HepG2 (cell line): ENCODE measurements around the gene AHRR. TPM values are rescaled to one million over a fixed set of nuclear protein-coding genes. Genes with fewer than 3 reads are reported as not detected.
"Not testable (repeated sequence)": the region's sequence is repeated elsewhere in the genome, so short reads cannot be mapped to it uniquely, and the experiment has no call there.

Experiments
- ATAC-seq: fragments of 200-7000 bp; cut with Tn5 transposase; 3 replicates; pipeline ENCODE4 v1.9.1; 2020; ENCODE audit warnings: mild to moderate bottlenecking, moderate library complexity
- BruUV-seq: library from RNA; stranded (reverse); fragments of 400-500 nt; replicated peaks from 2 replicates; lab custom pipeline; 2021; lab: Mats Ljungman, UMichigan
- CTCF ChIA-PET: fragments of 300-600 bp; formaldehyde crosslinking; extraction: SDS; loops from one replicate; lab custom pipeline; 2021; ENCODE audit warnings: low total read pairs, inconsistent platforms, low intra/inter-chr PET ratio; lab: Yijun Ruan, JAX
- POLR2A ChIA-PET: fragments of 350-600 bp; sonication (Branson Sonifier 250); formaldehyde crosslinking; loops from one replicate; lab custom pipeline; 2020; ENCODE audit warnings: antibody characterized with exemption, inconsistent platforms; lab: Yijun Ruan, JAX
- DNase-seq: peaks from one replicate; pipeline ENCODE4 v3.0.0-alpha.2; 2015; ENCODE audit warnings: low spot score
- FAIRE-seq: peaks from 3 replicates; lab custom pipeline; 2011; peaks lifted over from hg19 to GRCh38; lab: Jason Lieb, UNC
- H2AFZ ChIP-seq: one replicate; pipeline ENCODE4 v1.6.1; 2011; ENCODE audit warnings: low read length, inconsistent platforms
- H3K27ac ChIP-seq: fragments of 300-600 bp; 3 replicates; pipeline ENCODE4 v1.8.0; 2011; ENCODE audit warnings: mixed run types, mild to moderate bottlenecking, mixed read lengths, low read length, inconsistent platforms; ENCODE audit not compliant: insufficient read depth; ENCODE audit errors: extremely low read length
- H3K27me3 ChIP-seq, 2 experiments: fragments of 200-600 bp in 1 of 2; 2 replicates in 1 of 2; 3 replicates in 1 of 2; pipeline versions ENCODE4 v1.6.0 to v1.8.0; 2011; ENCODE audit warnings: low read length in 2 of 2, mild to moderate bottlenecking in 2 of 2, moderate library complexity in 2 of 2, inconsistent platforms in 1 of 2; ENCODE audit not compliant: insufficient read depth in 2 of 2, control insufficient read depth in 1 of 2
- H3K36me3 ChIP-seq, 2 experiments: fragments of 200-600 bp in 1 of 2; replicated peaks in 1 of 2; 2 replicates in 1 of 2; 3 replicates in 1 of 2; pipeline versions ENCODE4 v1.5.1 to v1.8.0; 2011; ENCODE audit warnings: low read length in 2 of 2, inconsistent platforms in 1 of 2; ENCODE audit not compliant: insufficient read depth in 2 of 2, control insufficient read depth in 1 of 2
- H3K4me1 ChIP-seq: 2 replicates; pipeline ENCODE4 v1.5.1; 2012; ENCODE audit warnings: low read length, inconsistent platforms; ENCODE audit not compliant: insufficient read depth
- H3K4me2 ChIP-seq: 2 replicates; pipeline ENCODE4 v1.6.0; 2011; ENCODE audit warnings: low read depth, low read length, inconsistent platforms
- H3K4me3 ChIP-seq, 3 experiments: fragments of 200-600 bp in 1 of 3; sonication (generic), shearing (Covaris generic) in 1 of 3; replicated peaks in 1 of 3; 2 replicates each; pipeline ENCODE4 v1.5.1; 2011 to 2016; ENCODE audit warnings: low read length in 3 of 3, inconsistent platforms in 2 of 3, low read depth in 2 of 3, mild to moderate bottlenecking in 2 of 3, control low read depth in 1 of 3, mixed read lengths in 1 of 3; ENCODE audit not compliant: insufficient read depth in 1 of 3
- H3K79me2 ChIP-seq: one replicate; pipeline ENCODE4 v1.6.1; 2011; ENCODE audit warnings: low read length, inconsistent platforms; ENCODE audit not compliant: insufficient read depth
- H3K9ac ChIP-seq: 2 replicates; pipeline ENCODE4 v1.6.0; 2011; ENCODE audit warnings: mild to moderate bottlenecking, low read depth, low read length, inconsistent platforms; ENCODE audit not compliant: insufficient read depth
- H3K9me3 ChIP-seq: 2 replicates; pipeline ENCODE4 v1.5.1; 2012; ENCODE audit warnings: mild to moderate bottlenecking, low read length
- H4K20me1 ChIP-seq: 2 replicates; pipeline ENCODE4 v1.6.0; 2011; ENCODE audit warnings: inconsistent platforms, mild to moderate bottlenecking, low read length, moderate library complexity; ENCODE audit not compliant: insufficient read depth
- CCDC6 ChIP-seq: sonication (generic); formaldehyde crosslinking; IDR thresholded peaks from 2 replicates; pipeline ENCODE4 v1.8.1; 2022; ENCODE audit warnings: mild to moderate bottlenecking, missing genetic modification reagents, moderate library complexity
- DPF2 ChIP-seq: sonication (generic); formaldehyde crosslinking; IDR thresholded peaks from 2 replicates; pipeline ENCODE4 v1.4.0; 2020; ENCODE audit warnings: mild to moderate bottlenecking, low read depth, missing genetic modification reagents, borderline replicate concordance
- EED ChIP-seq: sonication (generic); formaldehyde crosslinking; IDR thresholded peaks from 2 replicates; pipeline ENCODE4 v1.5.0; 2020; ENCODE audit warnings: mild to moderate bottlenecking, missing genetic modification reagents
- HNRNPLL ChIP-seq: fragments of 200-400 bp; formaldehyde crosslinking; IDR thresholded peaks from 2 replicates; pipeline ENCODE4 v1.6.1; 2017; ENCODE audit warnings: mild to moderate bottlenecking, low read depth, low read length; ENCODE audit not compliant: poor library complexity, severe bottlenecking
- HOXA3 ChIP-seq: sonication (generic); formaldehyde crosslinking; IDR thresholded peaks from 2 replicates; pipeline ENCODE4 v1.5.0; 2020; ENCODE audit warnings: missing genetic modification reagents
- MIER3 ChIP-seq: IDR thresholded peaks from 2 replicates; pipeline ENCODE4 v1.6.1; 2016; ENCODE audit warnings: missing compliant biosample characterization, borderline replicate concordance
- MTA3 ChIP-seq: sonication (generic); formaldehyde crosslinking; IDR thresholded peaks from 2 replicates; pipeline ENCODE4 v1.4.0; 2020; ENCODE audit warnings: missing genetic modification reagents
- RARG ChIP-seq: sonication (generic); formaldehyde crosslinking; IDR thresholded peaks from 2 replicates; pipeline ENCODE4 v1.4.0; 2020; ENCODE audit warnings: low read depth, mild to moderate bottlenecking, missing genetic modification reagents
- SALL1 ChIP-seq: sonication (generic); formaldehyde crosslinking; IDR thresholded peaks from 2 replicates; pipeline ENCODE4 v1.8.0; 2022; ENCODE audit warnings: mild to moderate bottlenecking, missing genetic modification reagents
- SRSF9 ChIP-seq: fragments of 200-400 bp; formaldehyde crosslinking; IDR thresholded peaks from 2 replicates; pipeline ENCODE4 v1.6.1; 2018; ENCODE audit warnings: borderline replicate concordance, mild to moderate bottlenecking, low read depth, low read length; ENCODE audit not compliant: insufficient read depth, poor library complexity, severe bottlenecking
- ZBTB20 ChIP-seq: sonication (generic); formaldehyde crosslinking; IDR thresholded peaks from 2 replicates; pipeline ENCODE4 v1.8.1; 2023; ENCODE audit warnings: missing genetic modification reagents, low read depth, mild to moderate bottlenecking, borderline replicate concordance
- ZNF354B ChIP-seq: sonication (generic); formaldehyde crosslinking; IDR thresholded peaks from 2 replicates; pipeline ENCODE4 v1.8.0; 2022; ENCODE audit warnings: mild to moderate bottlenecking, missing genetic modification reagents
- ZNF563 ChIP-seq: sonication (generic); formaldehyde crosslinking; IDR thresholded peaks from 2 replicates; pipeline ENCODE4 v1.8.0; 2022; ENCODE audit warnings: mild to moderate bottlenecking, moderate library complexity, missing genetic modification reagents
- ZNF570 ChIP-seq: sonication (generic); formaldehyde crosslinking; IDR thresholded peaks from 2 replicates; pipeline ENCODE4 v1.4.0; 2020; ENCODE audit warnings: mild to moderate bottlenecking, missing genetic modification reagents, borderline replicate concordance
- WGBS: methylation state at CpG from one replicate; pipeline ENCODE4 v1.1.6; 2017; ENCODE audit warnings: low lambda C conversion rate; 5-methylcytosine and 5-hydroxymethylcytosine counted together
- in situ Hi-C: cut with HindIII; loops from 2 replicates; pipeline ENCODE4 v1.10.0; 2017; ENCODE audit warnings: low pct_unique_long_range_greater_than_20kb; ENCODE audit not compliant: extremely low pct_ligation_motif_present
- intact Hi-C: fragments of 100-400 bp; cut with micrococcal nuclease; formaldehyde crosslinking; loops from one replicate; pipeline ENCODE4 v1.10.0; 2022; ENCODE audit not compliant: unreplicated experiment
- polyA plus RNA-seq, 8 experiments: library from polyadenylated mRNA; depleted of rRNA in 3 of 8; stranded (reverse) in 7 of 8; unstranded in 1 of 8; fragments of >200 nt; fragmentation: Illumina TruSeq in 4 of 8; extraction: Trizol in 4 of 8; gene quantifications; 2 replicates each; pipeline versions ENCODE4 v1.2.1 to v1.2.3, GENCODE V29; 2011 to 2016; ENCODE audit warnings: low read depth in 4 of 8, missing spikeins in 1 of 8, mixed read lengths in 1 of 8; ENCODE audit not compliant: insufficient read depth in 1 of 8
- total RNA-seq, 5 experiments: library from RNA; depleted of rRNA; stranded (reverse); fragments of >200 nt; fragmentation: Illumina TruSeq; extraction: Trizol; gene quantifications; 2 replicates each; pipeline ENCODE4 v1.2.3, GENCODE V29; 2016; ENCODE audit warnings: low read depth in 1 of 5

AHRR gene
- total and polyA plus RNA-seq, 2 of the 13 experiments (the other 11 are each of a cell fraction or from before 2014, with no cell fraction given), result 0.28 to 0.35 TPM

DNA sequence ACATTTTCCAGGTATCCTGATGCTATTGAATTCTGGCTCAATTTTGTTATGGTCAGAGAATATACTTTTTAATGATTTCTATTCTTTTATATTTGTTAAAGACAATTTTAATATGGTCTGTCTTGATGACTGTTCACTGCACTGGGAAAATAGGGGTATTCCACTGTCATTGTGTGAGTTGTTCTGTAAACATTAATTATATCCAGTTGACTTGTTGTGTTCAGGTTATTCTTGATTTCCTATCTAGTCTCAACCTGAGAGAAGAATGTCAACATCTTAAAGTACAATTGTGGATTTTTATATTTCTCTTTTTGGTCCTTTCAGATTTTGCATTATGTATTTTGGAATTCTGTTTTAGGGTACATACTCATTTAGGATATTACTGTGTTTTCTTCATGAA, 61.6 kb downstream of the AHRR start:
- no peak for DNase-seq
- Histone ChIP-seq H4K20me1 (no peaks in the 10 kb centered on the region), H3K4me1 (no peaks in the 10 kb centered on the region), H3K4me2 (no peak overlapping the region), H3K9me3 (no peaks in the 10 kb centered on the region; the same call in 1 of the 2 replicates), H2AFZ (no peak overlapping the region), H3K4me3 (no peak overlapping the region), H3K9ac (no peak overlapping the region), H3K79me2 (no peaks in the 10 kb centered on the region), H3K36me3 (no peaks in the 10 kb centered on the region), H3K27me3 (no peaks in the 10 kb centered on the region), H3K27ac (no peak overlapping the region)
- intact Hi-C loops, result no loop called here
- FAIRE-seq, result no peak
- no peak for TF ChIP-seq SRSF9
- TF ChIP-seq HOXA3 (CRISPR knock-in tag), result no peak
- TF ChIP-seq ZNF563, result no peak
- no peak for TF ChIP-seq HNRNPLL
- TF ChIP-seq MIER3 (CRISPR knock-in tag), result no peak
- no peak for TF ChIP-seq RARG (CRISPR knock-in tag)
- TF ChIP-seq DPF2, result no peak
- no peak for ATAC-seq
- ChIA-PET CTCF (no interaction called here), POLR2A (no interaction called here)
- in situ Hi-C loops, result no loop called here
- BruUV-seq, result no TSS peak

DNA sequence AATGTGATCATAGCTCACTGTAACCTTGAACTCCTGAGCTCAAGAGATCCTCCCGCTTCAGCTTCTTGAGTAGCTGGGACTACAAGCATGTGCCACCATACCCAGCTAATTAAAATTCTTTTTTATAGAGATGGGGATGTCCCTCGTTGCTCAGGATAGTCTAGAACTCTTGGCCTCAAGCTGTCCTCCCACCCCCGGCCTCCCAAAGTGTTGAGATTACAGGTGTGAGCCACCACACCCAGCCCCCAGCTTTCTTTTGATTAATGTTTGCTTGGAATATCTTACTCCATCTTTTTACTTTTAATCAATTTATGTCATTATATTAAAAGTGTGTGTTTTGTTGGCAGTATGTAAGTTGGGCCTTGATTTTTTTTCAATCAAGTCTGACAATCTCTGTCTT, 62.1 kb downstream of the AHRR start:
- BruUV-seq, result no TSS peak
- 63% methylated on average over 3 of the region's 3 CpGs for WGBS
- no peaks in the 10 kb centered on the region for H3K79me2 ChIP-seq
- ChIA-PET POLR2A (no interaction called here), CTCF (no interaction called here)
- ATAC-seq (no peak), DNase-seq (no peak), FAIRE-seq (no peak)
- no peak overlapping the region for H2AFZ ChIP-seq
- no peak overlapping the region for H3K27ac ChIP-seq
- H3K36me3 ChIP-seq, result no peaks in the 10 kb centered on the region
- no peaks in the 10 kb centered on the region for H3K27me3 ChIP-seq
- intact Hi-C loops (no loop called here), in situ Hi-C loops (no loop called here)
- H3K4me2 ChIP-seq, result no peak overlapping the region
- no peaks in the 10 kb centered on the region for H4K20me1 ChIP-seq
- no peak overlapping the region for H3K9ac ChIP-seq
- H3K4me1 ChIP-seq, result no peaks in the 10 kb centered on the region
- no peak for TF ChIP-seq ZNF570
- TF ChIP-seq CCDC6 (CRISPR knock-in tag), result no peak
- TF ChIP-seq EED (CRISPR knock-in tag), result no peak
- TF ChIP-seq ZBTB20 (CRISPR knock-in tag), result no peak
- TF ChIP-seq MTA3 (CRISPR knock-in tag), result no peak
- TF ChIP-seq ZNF354B (CRISPR knock-in tag), result no peak
- TF ChIP-seq SALL1 (CRISPR knock-in tag), result no peak
- H3K9me3 ChIP-seq, result no peaks in the 10 kb centered on the region; the same call in 1 of the 2 replicates
- no peak overlapping the region for H3K4me3 ChIP-seq

DNA sequence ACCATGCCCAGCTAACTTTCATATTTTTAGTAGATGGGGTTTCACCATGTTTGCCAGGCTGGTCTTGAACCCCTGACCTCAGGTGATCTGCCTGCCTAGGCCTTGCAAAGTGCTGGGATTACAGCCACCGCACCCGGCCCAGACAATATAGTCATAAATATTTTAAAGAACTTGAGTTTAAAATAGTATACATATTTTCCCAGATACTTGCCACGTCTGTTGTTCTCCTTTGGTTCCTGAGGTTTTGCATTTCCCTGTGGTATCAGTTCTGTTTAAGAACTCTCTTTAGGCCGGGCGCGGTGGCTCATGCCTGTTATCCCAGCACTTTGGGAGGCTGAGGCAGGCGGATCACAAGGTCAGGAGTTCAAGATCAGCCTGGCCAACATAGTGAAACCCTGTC, 63.1 kb downstream of the AHRR start:
- intact Hi-C loops, FAIRE-seq: not testable (repeated sequence)

More for the DNA sequence above, 63.1 kb downstream of the AHRR start:
- H3K36me3 ChIP-seq, CTCF ChIA-PET, H3K9me3 ChIP-seq, in situ Hi-C loops, H3K9ac ChIP-seq, BruUV-seq, H3K4me3 ChIP-seq, DNase-seq, H3K4me2 ChIP-seq, ATAC-seq, POLR2A ChIA-PET, H3K4me1 ChIP-seq, H3K79me2 ChIP-seq, H3K27ac ChIP-seq, H3K27me3 ChIP-seq, H4K20me1 ChIP-seq, H2AFZ ChIP-seq: not testable (repeated sequence)
- WGBS, result 92% methylated on average over 7 of the region's 7 CpGs
